GM18505 (cell line): ENCODE results near the gene RNU6-8.

Experiments
- ATAC-seq: cut with Tn5 transposase; IDR thresholded peaks from one replicate; pipeline ENCODE4 v1.9.1; 2021; ENCODE audit not compliant: unreplicated experiment
- POLR2A ChIP-seq: IDR thresholded peaks from 4 replicates; pipeline ENCODE4 v1.6.1; 2011; ENCODE audit warnings: borderline replicate concordance; ENCODE audit not compliant: insufficient read depth, insufficient read length; ENCODE audit errors: extremely low read depth

The RNU6-8 gene

DNA sequence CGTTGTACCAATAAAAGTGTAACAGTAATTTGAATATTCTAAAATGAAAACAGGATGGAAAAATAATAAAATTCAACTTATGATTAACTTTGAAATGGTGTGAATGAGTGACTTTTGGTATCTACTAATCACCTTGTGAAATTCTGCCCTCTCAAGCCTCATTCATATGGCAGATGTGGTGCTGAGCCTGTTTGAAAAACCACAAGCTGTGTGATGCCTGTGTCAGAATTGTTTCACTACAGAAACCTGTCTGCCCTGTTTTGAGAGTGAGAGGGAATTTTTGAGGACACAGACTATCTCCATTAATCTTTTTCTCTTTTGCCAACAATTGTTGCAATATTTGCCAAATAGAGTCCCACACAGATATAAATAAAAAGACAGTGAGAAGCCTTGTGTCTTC, 5.2 kb downstream of the RNU6-8 start:
- TF ChIP-seq POLR2A = no peak
- peak; percentile 24 for ATAC-seq

DNA sequence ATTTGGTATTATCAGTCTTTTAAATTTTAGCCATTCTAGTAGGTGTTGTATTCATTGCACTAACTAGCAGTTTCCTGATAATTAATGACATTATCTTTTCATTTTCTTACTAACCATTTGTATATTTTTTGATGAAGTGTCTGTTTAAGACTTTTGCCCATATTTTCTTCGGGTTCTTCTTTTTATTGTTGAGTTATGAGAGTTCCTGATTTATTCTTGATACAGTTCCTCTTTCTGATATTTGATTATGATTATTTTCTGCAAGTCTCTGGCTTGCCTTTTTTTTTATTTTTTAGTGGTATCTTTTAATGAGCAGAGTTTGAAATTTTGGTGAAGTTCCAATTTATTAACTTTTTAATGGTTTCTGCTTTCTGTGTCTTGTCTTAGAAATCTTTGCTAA, 7.4 kb downstream of the RNU6-8 start:
- no peak for TF ChIP-seq POLR2A

DNA sequence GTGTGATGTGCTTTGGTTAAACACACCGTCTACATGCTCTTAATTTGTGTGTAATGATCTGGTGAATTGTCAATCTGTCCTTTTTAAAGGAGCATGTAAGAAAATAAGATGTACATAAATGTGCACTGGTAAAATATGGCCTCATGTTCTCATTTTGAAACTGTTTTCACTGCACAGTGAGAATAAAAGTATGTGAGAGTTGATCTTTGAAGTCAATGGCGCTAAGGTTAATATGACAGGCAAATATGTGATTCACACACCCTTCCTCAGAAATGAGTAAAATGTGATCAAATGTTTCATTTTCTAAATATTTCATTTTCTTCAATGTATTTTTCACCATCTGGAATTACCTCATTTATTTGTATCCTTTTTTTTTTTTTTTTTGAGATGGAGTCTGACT, 9.5 kb downstream of the RNU6-8 start:
- no peak for TF ChIP-seq POLR2A
- ATAC-seq = no peak

More for the DNA sequence above, 7.4 kb downstream of the RNU6-8 start:
- no peak for ATAC-seq

DNA sequence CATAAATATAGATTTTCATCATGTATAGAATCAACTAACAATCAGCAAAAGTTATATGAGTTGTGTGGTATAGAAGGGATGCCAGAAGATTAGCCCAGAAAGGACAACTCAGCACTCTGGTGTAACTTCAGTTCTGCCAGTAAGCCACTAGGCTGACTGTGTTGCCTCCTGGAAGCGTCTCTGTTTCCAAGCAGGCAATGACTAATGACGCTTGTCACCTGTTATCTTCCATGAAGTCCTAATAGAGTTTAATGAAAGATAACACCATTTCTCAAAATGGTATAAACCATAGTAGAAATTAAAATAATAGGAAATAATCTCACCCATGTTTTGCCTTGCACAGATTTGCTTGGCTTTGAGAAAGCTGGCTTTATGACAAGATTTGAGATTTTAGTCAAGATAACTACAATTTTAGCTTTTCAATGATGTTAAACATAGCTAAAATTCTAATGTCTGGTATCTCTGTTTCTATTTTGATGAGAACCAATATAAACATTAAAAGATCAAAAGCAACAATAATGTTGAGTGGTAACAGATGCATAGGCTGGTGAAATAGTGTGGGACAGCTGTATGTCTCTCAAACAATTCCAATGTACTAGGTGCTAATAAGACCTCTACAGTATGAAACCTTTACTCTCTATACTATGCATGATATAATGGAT, 10.2 kb downstream of the RNU6-8 start:
- no peak for ATAC-seq
- no peak for TF ChIP-seq POLR2A

DNA sequence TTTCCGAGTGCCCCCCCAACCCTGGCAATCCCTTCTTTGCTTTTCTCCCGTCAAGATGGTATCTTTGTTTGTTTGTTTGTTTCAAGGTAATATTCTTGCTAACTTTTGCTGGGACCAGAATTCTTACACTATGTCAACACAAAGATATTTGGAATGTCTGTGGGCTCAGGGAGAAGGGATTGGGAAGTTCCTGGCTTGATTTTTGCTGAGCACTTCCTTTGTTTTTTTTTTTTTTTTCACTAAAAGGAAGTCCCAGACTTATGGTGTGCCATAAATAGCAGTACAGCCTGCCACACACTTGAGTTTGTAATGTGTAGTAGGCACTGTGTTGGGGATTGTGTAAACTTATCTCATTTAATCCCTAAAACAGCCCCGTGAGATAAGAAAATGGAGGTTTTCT, 12.4 kb downstream of the RNU6-8 start:
- ATAC-seq = no peak
- TF ChIP-seq POLR2A = no peak

DNA sequence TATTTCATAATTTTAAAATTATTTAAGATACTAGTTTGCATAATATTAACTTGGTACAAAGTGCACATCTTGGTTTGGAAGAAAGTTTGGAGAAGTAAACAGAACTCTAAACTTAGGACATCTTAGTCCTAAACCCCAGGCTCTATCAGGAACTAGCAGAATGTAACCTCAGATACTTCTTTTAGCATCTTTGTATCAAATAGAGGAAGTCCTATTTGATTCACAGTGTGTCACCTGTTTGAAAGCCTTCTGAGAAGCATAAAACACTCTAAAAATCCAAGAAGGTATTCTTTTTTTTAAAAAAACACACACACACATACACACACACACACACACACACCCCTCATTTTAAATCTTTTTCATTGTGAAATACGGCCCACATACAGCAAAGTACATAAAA, 13.3 kb downstream of the RNU6-8 start:
- ATAC-seq = no peak
- TF ChIP-seq POLR2A = no peak

DNA sequence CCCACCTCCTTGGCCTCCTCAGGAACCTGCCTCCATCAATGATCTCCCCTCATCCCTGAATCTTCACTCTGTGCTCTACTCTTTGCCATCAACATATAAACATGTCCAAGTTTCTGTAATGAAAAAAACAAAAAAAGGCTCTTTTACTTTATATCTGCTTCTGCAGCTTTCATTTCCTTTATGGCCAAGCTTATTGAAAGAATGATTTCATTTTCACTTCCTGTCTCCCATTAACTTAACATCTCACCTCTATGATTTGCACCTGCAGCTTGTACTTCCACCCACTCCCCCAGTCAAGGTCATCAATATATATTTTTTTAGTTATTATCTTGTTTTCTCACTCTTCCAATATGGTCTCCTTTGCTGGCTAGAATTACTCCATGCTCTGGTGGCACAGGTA, 16.8 kb downstream of the RNU6-8 start:
- no peak for TF ChIP-seq POLR2A
- peak; percentile 59 for ATAC-seq

DNA sequence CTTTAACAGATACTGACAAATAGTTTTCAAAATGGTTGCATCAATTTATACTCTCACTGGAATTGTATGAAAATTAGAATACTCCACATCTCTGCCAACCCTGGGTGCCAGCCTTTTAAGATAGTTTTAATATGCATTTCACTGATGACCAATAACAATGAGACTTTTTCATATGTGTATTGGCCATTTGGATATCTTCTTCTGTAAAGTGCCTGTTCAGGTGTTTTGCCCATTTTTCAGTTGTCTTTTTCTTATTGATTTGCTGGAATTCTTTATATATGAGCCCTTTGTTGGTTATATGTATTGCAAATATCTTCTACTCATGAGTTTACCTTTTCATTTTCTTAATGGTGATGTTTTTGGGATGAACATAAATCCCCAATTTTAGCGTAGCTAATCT, 18.0 kb downstream of the RNU6-8 start:
- no peak for TF ChIP-seq POLR2A
- ATAC-seq = no peak

DNA sequence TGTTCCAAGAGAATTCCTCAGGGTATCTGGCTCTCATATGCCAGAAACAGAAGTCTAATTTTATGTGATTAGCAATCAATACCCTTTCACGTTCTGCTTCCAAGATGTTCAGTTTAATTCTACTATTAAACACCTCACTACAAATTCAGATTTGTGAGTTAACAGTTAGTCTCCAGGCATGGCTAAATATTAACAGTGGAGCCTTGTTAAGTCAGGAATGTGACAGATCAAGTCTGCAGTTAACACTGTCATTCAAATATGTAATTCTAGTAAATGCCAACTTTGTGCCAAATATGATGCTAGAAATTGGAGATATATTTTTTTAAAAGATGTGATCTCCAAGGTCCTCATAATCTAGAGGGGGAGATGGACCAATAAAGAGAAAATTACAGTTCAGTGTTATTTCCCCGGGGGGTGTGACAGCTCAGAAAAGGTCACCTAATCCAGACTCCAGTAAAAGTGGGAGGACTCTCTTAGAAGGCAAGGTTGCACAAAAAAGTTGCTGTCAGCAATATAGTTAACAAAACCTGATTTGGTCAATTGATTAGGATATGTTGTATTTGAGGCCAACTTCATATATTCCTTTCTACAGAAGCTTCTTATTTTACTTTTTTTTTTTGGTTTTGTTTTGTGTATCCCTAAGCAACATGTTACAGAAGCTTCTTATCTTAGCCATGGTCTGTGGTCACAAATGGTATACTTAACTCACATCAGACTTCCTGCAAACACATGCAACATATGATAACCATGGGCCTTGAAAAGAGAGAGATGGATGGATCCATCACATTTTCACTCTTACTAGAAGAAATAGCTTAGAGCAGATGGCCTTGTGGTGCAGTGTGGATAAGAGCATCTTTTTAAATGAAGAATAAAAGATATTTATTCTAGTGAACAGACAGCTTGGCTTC, 19.7 kb downstream of the RNU6-8 start:
- TF ChIP-seq POLR2A = no peak
- no peak for ATAC-seq

DNA sequence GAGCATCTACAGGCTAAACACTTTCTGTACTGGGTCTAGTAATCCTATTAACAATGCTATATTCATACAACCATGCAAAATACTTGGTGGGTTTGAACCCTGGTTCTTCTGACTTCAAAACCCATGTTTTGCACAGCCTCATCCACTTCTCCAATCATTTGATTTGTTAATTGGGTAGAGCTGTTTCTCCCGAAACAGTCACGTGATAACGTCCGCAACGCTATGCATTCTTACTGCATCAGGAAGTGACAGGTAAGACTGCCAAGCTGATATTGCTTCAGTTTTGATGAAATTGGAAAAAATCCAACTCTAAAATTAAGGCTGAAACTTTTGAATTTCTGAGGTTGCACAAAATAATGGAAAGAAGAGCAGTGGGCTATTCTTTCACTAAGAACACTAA, 31.6 kb downstream of the RNU6-8 start:
- ATAC-seq = no peak
- TF ChIP-seq POLR2A = no peak

DNA sequence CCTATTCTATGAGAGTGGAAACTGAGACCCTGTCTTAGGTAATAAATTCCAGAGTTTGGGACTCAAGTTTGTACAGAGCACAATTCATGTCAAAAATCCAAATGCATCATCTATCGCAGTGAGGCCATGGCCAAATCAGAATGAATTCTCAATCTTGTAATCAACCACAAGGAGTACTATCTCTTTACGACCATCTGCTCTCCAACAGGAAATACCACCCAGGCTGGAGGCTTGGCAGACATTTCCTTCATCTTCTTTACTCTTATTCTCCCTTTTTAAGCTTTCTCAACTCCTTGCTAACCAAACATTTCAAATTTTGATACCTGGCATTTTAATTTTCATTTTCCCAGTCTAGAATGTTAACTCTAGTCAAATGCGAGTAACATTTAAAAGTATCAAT, 33.9 kb downstream of the RNU6-8 start:
- no peak for ATAC-seq
- TF ChIP-seq POLR2A = no peak

DNA sequence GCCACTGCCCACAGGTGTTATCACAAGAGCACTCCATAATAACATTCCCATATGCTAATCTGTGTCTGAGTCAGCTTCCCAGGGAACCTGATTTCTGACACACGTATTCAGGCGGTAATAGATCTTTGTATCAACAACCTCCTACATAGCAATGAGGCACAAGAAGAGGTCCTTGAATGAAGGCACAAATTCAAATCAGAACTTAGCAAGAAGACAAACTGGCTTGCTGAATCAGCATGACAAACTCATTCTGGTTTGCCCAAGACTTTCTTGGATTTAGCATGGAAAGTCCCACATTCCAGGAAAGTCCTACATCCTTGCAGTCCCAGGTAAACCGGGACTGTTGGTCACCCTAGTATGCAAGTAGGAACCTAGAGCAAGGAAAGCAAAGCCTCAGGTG, 35.2 kb downstream of the RNU6-8 start:
- TF ChIP-seq POLR2A = no peak
- no peak for ATAC-seq

DNA sequence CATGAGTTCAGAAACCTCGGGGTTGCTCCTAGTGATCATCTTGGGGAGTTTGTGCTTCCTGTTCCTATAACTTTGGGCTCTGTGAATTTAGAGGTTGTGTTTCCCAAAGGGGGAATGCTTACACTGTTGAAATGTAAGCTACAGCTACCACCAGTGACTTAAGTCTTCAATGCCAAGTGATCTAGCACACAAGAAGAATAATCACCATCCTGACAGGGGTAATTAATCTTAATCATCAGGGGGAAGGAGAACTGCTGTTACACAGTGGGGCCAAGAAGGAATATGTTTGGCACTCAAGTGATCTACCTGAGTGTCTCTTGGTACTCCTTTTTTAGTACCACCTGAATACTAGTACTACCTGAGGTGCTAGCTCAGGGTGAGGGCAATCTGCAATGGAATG, 36.1 kb downstream of the RNU6-8 start:
- no peak for ATAC-seq
- no peak for TF ChIP-seq POLR2A

DNA sequence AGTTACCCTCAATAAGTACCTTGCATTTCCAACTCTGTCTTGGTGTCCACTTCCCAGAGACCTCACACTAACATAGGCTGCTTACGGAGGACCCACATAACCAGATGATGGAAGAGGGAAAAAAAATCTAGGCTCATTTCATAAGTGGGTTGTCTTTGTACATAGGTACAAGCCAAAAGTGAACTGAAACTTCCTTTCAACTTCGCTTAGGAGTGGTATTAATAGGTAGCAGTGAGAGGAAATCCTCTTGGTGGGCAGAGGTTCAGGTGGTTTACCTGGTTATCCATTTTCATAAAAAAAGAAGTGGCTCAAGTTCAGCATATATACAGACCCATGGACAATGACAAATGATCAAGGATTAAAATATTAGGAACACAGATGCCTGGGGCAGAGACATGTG, 37.0 kb downstream of the RNU6-8 start:
- no peak for ATAC-seq

More for the DNA sequence above, 37.0 kb downstream of the RNU6-8 start:
- TF ChIP-seq POLR2A = no peak
